ENCODE data around the gene TMEM125. TPM values are rescaled to one million over a fixed set of nuclear protein-coding genes. Genes with fewer than 3 reads are reported as not detected.

TMEM125 gene
- total RNA-seq, 2 experiments from 2014 or later: not detected

GRCh38 chr1:43272576-43273571 is 3.1 kb downstream of the TMEM125 start:
- Mint-ChIP-seq H3K27me3 (peaks cover 9% of the 10 kb centered on the region), H3K9me3 (peaks cover 7% of the 10 kb centered on the region), H3K27ac (peak overlapping the region; percentile 51), H3K4me1 (peaks cover 23% of the 10 kb centered on the region), H3K4me3 (no peak overlapping the region), H3K36me3 (peaks cover 7% of the 10 kb centered on the region)
- DNase-seq (no peak), ATAC-seq (ENCODE audit: low read depth) (no peak)
- POLR2A ChIA-PET: no interaction called here

GRCh38 chr1:43273708-43274107 is 3.9 kb downstream of the TMEM125 start:
- DNase-seq: no peak
- no peak for ATAC-seq (ENCODE audit: low read depth)

DNA sequence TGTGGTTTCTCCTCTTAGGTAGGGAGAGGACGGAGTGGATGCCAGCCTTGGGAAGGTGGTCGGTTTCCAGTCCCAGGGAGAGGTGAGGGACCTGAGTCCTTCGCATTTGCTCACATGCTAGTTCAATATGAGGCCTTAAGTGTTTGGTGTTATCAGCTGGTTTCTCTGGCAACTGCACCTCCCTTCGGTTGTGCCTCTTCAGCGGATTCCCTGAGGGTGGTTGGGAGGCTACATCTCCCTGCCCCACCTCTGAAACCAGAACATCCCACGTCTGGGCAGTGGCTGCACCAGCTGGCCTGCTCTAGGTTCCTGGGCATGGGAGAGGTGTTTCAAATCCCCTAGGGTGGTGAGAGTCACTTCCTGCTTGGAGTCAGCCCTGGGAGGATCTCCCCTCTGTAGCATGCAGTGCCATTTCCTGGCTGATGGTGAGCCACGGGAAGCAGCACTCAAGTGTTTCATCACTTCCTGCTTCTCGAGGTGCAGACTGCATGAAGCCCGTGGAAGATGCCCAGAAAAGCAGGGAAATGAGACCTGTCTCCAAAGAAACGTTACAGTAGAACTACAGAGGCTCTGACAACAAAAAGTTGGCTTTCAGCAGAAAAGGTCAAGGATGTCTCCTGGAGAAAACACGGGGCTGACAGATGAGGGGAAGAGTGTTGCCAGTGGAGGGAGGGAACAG is 4.5 kb downstream of the TMEM125 start:
- ATAC-seq (ENCODE audit: low read depth) (peak; percentile 92), DNase-seq (peak; percentile 56)
- POLR2A ChIA-PET: interaction anchor here (2.0 kb wide), 1 partner anchor 84 kb away, joined by 4 read pairs; the partner anchor contains the start of gene CDC20
- Mint-ChIP-seq H3K9me3 (peaks cover 7% of the 10 kb centered on the region), H3K27me3 (peaks cover 9% of the 10 kb centered on the region), H3K36me3 (peaks cover 7% of the 10 kb centered on the region), H3K4me1 (peaks cover 23% of the 10 kb centered on the region), H3K27ac (peak overlapping the region; percentile 100), H3K4me3 (peak overlapping the region; percentile 74)

More at GRCh38 chr1:43273708-43274107, 3.9 kb downstream of the TMEM125 start:
- peak overlapping the region; percentile 100 for H3K27ac Mint-ChIP-seq
- peaks cover 7% of the 10 kb centered on the region for H3K9me3 Mint-ChIP-seq
- peaks cover 7% of the 10 kb centered on the region for H3K36me3 Mint-ChIP-seq
- H3K27me3 Mint-ChIP-seq: peaks cover 9% of the 10 kb centered on the region
- H3K4me3 Mint-ChIP-seq: no peak overlapping the region
- POLR2A ChIA-PET: no interaction called here
- H3K4me1 Mint-ChIP-seq: peaks cover 23% of the 10 kb centered on the region

DNA sequence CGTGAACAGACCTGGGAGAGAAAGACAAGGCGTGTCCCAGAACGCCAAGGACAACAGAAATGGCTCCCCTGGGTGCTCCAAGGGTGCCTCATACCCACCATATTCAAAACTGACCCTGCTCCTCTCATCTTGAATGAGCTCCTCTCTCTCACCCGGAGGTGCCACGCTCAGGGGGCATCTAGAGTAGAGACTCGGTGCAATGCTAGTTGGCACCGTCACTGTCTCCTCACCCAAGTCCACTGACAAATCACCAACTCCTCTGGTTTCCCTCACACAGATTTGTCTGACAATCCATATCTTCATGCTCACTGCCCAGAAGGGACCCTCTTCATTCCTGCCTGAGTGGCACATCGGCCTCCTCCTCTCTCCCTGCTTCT is 5.0 kb downstream of the TMEM125 start:
- Mint-ChIP-seq H3K4me1 (peaks cover 23% of the 10 kb centered on the region), H3K27ac (peak overlapping the region; percentile 100), H3K4me3 (peak overlapping the region; percentile 74), H3K9me3 (peaks cover 7% of the 10 kb centered on the region), H3K36me3 (peaks cover 7% of the 10 kb centered on the region), H3K27me3 (peaks cover 8% of the 10 kb centered on the region)
- DNase-seq (no peak), ATAC-seq (ENCODE audit: low read depth) (no peak)
- POLR2A ChIA-PET: interaction anchor here (0.9 to 2.0 kb wide), 2 partner anchors 84 to 89 kb away, joined by 3 to 4 read pairs; partner anchors contain the start of gene CDC20

GRCh38 chr1:43275826-43276620 is 6.2 kb downstream of the TMEM125 start:
- peak overlapping the region; percentile 100 for H3K27ac Mint-ChIP-seq
- POLR2A ChIA-PET: interaction anchor here (1.9 to 2.0 kb wide), 2 partner anchors 9 to 83 kb away, joined by 4 read pairs; partner anchors contain the start of genes C1orf210 and CDC20
- peak; percentile 17 for DNase-seq

DNA sequence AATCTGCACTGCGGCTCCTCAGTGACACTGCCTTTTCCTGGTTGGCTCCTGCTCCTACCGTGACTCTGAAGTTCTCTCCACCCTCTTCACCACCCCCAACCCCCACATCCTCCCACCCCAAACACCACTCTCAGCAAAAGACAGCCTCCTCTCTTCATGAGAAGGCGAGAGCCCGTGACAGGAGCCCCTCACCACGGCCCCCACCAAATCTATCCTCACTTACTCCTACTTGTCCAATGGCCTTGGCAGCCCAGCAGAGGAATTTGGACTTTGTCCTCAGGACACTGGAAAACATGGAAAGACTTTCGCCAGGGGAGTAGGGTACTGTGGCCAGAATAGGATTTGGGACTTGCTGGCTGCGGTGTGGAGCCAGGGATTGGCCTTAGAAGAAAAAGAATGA is 6.9 kb downstream of the TMEM125 start:
- ATAC-seq (ENCODE audit: low read depth) (no peak), DNase-seq (no peak)
- Mint-ChIP-seq H3K36me3 (peaks cover 7% of the 10 kb centered on the region), H3K4me1 (peaks cover 13% of the 10 kb centered on the region), H3K4me3 (no peak overlapping the region), H3K27me3 (peaks cover under 1% of the 10 kb centered on the region), H3K9me3 (peaks cover 7% of the 10 kb centered on the region), H3K27ac (peak overlapping the region; percentile 28)
- POLR2A ChIA-PET: interaction anchor here (1.9 kb wide), 1 partner anchor 9 kb away, joined by 4 read pairs; the partner anchor contains the start of gene C1orf210

More at GRCh38 chr1:43275826-43276620, 6.2 kb downstream of the TMEM125 start:
- Mint-ChIP-seq H3K9me3 (peaks cover 7% of the 10 kb centered on the region), H3K4me1 (peaks cover 18% of the 10 kb centered on the region), H3K4me3 (no peak overlapping the region), H3K36me3 (peaks cover 7% of the 10 kb centered on the region), H3K27me3 (peaks cover 3% of the 10 kb centered on the region)
- no peak for ATAC-seq (ENCODE audit: low read depth)

- no peak for DNase-seq
- H3K36me3 Mint-ChIP-seq: peaks cover 7% of the 10 kb centered on the region
- no peak overlapping the region for H3K27ac Mint-ChIP-seq
- H3K4me1 Mint-ChIP-seq: peaks cover 12% of the 10 kb centered on the region
- no peaks in the 10 kb centered on the region for H3K27me3 Mint-ChIP-seq
- POLR2A ChIA-PET: interaction anchor here (1.9 kb wide), 1 partner anchor 8 kb away, joined by 4 read pairs; the partner anchor contains the start of gene C1orf210
- no peak overlapping the region for H3K4me3 Mint-ChIP-seq
- H3K9me3 Mint-ChIP-seq: peaks cover 7% of the 10 kb centered on the region
- ATAC-seq (ENCODE audit: low read depth): no peak
Measured at GRCh38 chr1:43277116-43277876, 7.5 kb downstream of the TMEM125 start.

DNA sequence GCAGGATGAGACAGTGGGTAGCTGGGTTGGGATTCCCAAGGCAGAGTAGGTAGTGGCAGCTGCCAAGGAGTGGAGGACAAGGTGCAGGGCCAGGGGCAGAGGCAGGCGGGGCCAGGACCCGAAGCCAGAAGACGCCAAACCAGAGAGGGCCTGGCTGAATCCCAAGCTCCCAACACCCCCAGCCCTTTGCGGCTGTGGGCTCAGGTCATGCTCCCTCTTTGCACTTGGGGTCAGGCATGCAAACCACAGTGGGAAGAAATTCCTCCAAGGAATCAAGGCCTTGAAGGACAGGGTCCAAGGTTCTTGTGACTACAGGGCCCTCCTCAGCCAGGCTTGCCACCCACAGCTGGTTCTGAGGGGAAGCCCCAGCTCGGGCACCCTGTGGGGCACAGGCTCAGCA is 9.4 kb downstream of the TMEM125 start:
- DNase-seq: no peak
- H3K4me1 Mint-ChIP-seq: peaks cover 11% of the 10 kb centered on the region
- H3K9me3 Mint-ChIP-seq: peaks cover 7% of the 10 kb centered on the region
- POLR2A ChIA-PET: no interaction called here
- no peak overlapping the region for H3K27ac Mint-ChIP-seq
- H3K36me3 Mint-ChIP-seq: peaks cover 7% of the 10 kb centered on the region
- ATAC-seq (ENCODE audit: low read depth): no peak
- no peak overlapping the region for H3K4me3 Mint-ChIP-seq
- no peaks in the 10 kb centered on the region for H3K27me3 Mint-ChIP-seq

- H3K4me3 Mint-ChIP-seq: no peak overlapping the region
- peaks cover 3% of the 10 kb centered on the region for H3K36me3 Mint-ChIP-seq
- peaks cover 4% of the 10 kb centered on the region for H3K9me3 Mint-ChIP-seq
- H3K27me3 Mint-ChIP-seq: no peaks in the 10 kb centered on the region
- POLR2A ChIA-PET: no interaction called here
- ATAC-seq (ENCODE audit: low read depth): no peak
- DNase-seq: no peak
- H3K27ac Mint-ChIP-seq: no peak overlapping the region
- peaks cover 6% of the 10 kb centered on the region for H3K4me1 Mint-ChIP-seq
Measured at GRCh38 chr1:43279666-43280065, 9.9 kb downstream of the TMEM125 start.

DNA sequence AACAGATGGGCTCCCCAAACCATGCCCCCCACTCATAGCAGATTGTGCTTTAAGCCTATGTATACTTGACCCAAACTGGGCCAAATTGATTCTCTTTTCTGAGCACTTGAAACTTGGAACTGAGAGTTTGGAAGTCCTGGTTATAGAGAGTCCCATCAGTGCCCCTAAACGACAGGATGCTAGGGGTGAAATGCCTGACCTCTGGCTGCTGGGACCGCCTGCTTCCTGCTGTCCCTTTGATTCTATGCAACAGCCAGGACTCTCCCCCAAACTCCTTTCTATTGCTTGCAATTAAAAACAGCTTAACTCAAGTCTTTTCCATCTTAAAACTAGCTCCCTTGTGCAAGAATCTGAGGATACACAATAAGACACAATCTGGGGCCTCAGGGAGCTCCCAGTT is 10.9 kb downstream of the TMEM125 start:
- ATAC-seq (ENCODE audit: low read depth) (no peak), DNase-seq (no peak)
- POLR2A ChIA-PET: no interaction called here
- Mint-ChIP-seq H3K36me3 (no peaks in the 10 kb centered on the region), H3K27me3 (no peaks in the 10 kb centered on the region), H3K9me3 (no peaks in the 10 kb centered on the region), H3K4me1 (no peaks in the 10 kb centered on the region), H3K27ac (no peak overlapping the region), H3K4me3 (no peak overlapping the region)

GRCh38 chr1:43282220-43283195 is 12.7 kb downstream of the TMEM125 start:
- ATAC-seq (ENCODE audit: low read depth): no peak
- POLR2A ChIA-PET: no interaction called here
- Mint-ChIP-seq H3K4me3 (no peak overlapping the region), H3K36me3 (no peaks in the 10 kb centered on the region), H3K9me3 (no peaks in the 10 kb centered on the region), H3K27ac (no peak overlapping the region), H3K4me1 (no peaks in the 10 kb centered on the region), H3K27me3 (peaks cover 6% of the 10 kb centered on the region)
- no peak for DNase-seq
